AG04450 (cell line): Measurements from ENCODE around the gene PTS. TPM values are rescaled to one million over a fixed set of nuclear protein-coding genes. Genes with fewer than 3 reads are reported as not detected.

Source experiments
- CTCF ChIA-PET: fragments of 300-600, 350-600 bp; formaldehyde crosslinking; extraction: SDS; loops from one replicate; lab custom pipeline; 2022; ENCODE audit warnings: antibody characterized with exemption, inconsistent platforms; lab: Charles Lee
- POLR2A ChIA-PET: fragments of 350-600 bp; formaldehyde crosslinking; extraction: SDS; loops from one replicate; lab custom pipeline; 2021; ENCODE audit warnings: antibody characterized with exemption, inconsistent platforms; lab: Yijun Ruan, JAX
- DNase-seq: peaks from one replicate; pipeline ENCODE4 v3.0.0-alpha.2; 2011; ENCODE audit warnings: low read depth, low spot score
- H3K27ac ChIP-seq: one replicate; pipeline ENCODE4 v1.5.1; 2012; ENCODE audit warnings: low read depth, low read length, control low read depth
- H3K27me3 ChIP-seq: one replicate; pipeline ENCODE4 v1.6.0; 2012; ENCODE audit warnings: low read length; ENCODE audit not compliant: control insufficient read depth, insufficient read depth
- H3K4me3 ChIP-seq: 2 replicates; pipeline ENCODE4 v1.5.1; 2011; ENCODE audit warnings: mild to moderate bottlenecking, low read depth, low read length, control low read depth
- H3K9me3 ChIP-seq: 2 replicates; pipeline ENCODE4 v1.5.1; 2012; ENCODE audit warnings: low read length; ENCODE audit not compliant: control insufficient read depth, insufficient read depth
- polyA minus RNA-seq: library from RNA; depleted of rRNA, polyadenylated mRNA; stranded (reverse); fragments of >200 nt; gene quantifications from 2 replicates; pipeline ENCODE4 v1.2.3, GENCODE V29; 2011; rRNA and poly(A)+ RNA removed
- polyA plus RNA-seq: library from polyadenylated mRNA; depleted of rRNA; stranded (reverse); fragments of >200 nt; gene quantifications from 2 replicates; pipeline ENCODE4 v1.2.3, GENCODE V29; 2011; rRNA removed
- TF ChIP-seq, protein P1 (sequence below): IDR thresholded peaks from 2 replicates; pipeline ENCODE4 v1.5.1; 2011; ENCODE audit warnings: low read depth, low read length, control low read depth, inconsistent platforms

The PTS gene
- 40.5 and 55.9 TPM in 2 replicates for polyA plus RNA-seq
- 17.3 and 20.6 TPM in 2 replicates for polyA minus RNA-seq

DNA sequence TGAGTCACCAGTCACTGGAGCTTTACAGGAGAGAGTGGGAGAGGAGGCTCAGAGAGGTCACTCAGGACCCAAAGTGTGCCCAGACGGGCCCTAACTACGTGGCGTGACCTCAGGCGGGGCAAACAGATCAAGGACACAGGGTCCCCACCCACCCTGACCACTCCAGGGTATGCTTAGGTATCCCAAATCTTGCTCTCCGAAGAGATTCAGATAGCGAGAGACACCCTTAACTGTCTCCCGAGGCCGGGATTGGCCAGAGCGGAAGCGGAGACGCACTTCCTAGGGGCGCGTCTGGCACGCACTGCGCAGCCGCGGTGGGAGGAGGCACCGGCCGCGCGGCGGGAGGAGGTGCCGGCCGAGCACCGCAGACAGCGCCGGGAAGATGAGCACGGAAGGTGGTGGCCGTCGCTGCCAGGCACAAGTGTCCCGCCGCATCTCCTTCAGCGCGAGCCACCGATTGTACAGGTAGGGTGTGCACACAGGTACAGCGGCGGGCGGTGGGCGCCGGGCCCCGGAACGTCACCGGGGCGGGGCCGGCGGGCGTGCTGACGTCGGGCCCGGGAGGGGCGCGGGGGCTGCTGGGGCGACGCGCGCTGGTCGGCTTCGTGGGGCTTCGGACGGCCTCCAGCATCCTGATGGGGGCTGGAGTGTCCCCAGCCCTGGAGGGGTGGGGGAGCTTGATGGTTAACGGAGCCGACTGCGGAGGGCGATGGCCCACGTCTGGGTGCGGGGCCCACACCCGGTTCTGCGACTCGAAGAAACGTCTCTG lies at the start of gene PTS:
Gene PTS (plus strand): TSS at position 367 of the 769 bp plus-strand sequence. CDS start 16 bp downstream, at position 383.
- no peaks in the 10 kb centered on the region for H3K27me3 ChIP-seq
- peak within 1 kb of the TSS; percentile 81 for H3K4me3 ChIP-seq
- H3K9me3 ChIP-seq, result no peaks in the 10 kb centered on the region
- TF ChIP-seq, protein P1, sequence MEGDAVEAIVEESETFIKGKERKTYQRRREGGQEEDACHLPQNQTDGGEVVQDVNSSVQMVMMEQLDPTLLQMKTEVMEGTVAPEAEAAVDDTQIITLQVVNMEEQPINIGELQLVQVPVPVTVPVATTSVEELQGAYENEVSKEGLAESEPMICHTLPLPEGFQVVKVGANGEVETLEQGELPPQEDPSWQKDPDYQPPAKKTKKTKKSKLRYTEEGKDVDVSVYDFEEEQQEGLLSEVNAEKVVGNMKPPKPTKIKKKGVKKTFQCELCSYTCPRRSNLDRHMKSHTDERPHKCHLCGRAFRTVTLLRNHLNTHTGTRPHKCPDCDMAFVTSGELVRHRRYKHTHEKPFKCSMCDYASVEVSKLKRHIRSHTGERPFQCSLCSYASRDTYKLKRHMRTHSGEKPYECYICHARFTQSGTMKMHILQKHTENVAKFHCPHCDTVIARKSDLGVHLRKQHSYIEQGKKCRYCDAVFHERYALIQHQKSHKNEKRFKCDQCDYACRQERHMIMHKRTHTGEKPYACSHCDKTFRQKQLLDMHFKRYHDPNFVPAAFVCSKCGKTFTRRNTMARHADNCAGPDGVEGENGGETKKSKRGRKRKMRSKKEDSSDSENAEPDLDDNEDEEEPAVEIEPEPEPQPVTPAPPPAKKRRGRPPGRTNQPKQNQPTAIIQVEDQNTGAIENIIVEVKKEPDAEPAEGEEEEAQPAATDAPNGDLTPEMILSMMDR, result no peak
- no peak for DNase-seq
- peak within 1 kb of the TSS; percentile 95 for H3K27ac ChIP-seq
- CTCF ChIA-PET, result interaction anchor here (0.7 to 15.0 kb wide), 4 partner anchors 11 to 1064 kb away, joined by 3 to 711 read pairs (median 4); no protein-coding TSS in a partner anchor
- POLR2A ChIA-PET, result interaction anchor here (0.5 to 1.7 kb wide), 4 partner anchors 15 to 139 kb away, joined by 3 to 4 read pairs (median 3); no protein-coding TSS in a partner anchor

DNA sequence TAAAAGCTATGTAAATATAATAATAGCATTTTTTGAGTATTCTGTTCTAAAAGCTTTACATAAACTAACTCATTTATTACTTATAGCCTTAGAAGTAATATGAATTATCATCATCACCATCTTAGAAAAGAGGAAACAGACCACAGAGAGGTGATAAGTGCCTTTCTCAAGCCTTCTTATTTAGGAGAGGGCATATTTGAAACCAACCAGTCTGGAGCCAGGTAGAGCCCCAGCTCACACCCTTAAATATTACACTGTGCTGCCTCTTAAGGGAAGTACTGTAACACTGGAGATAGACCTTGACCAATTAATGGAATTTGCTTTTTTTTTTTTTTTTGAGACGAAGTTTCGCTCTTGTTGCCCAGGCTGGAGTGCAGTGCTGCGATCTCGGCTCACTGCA lies 48.6 kb upstream of the PTS start:
- no peak overlapping the region for H3K4me3 ChIP-seq
- no peaks in the 10 kb centered on the region for H3K27me3 ChIP-seq
- no peak overlapping the region for H3K27ac ChIP-seq
- ChIA-PET POLR2A (no interaction called here), CTCF (interaction anchor here (0.6 to 3.8 kb wide), 4 partner anchors 51 to 1112 kb away, joined by 3 to 35 read pairs (median 4); no protein-coding TSS in a partner anchor)
- no peak for DNase-seq
- H3K9me3 ChIP-seq, result no peaks in the 10 kb centered on the region; the same call in 1 of the 2 replicates
- TF ChIP-seq, protein P1, result no peak

DNA sequence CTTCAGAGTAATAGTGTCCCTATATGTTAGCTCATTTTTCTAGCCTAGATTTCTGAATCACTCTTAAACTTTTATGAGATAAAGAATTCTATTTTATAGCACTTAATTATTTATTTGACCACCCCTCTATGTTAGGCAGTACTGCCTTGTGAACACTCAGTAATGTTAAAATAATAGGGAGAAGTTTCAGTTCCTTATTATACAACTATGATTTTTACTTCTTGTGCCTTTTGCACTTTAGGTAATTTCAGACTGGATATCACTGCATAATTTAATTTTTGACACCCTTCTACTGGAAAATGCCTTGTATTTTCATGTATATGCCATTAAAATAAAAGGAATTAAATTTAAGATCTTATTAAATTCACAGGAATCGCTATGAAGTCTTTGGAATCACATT lies 47.8 kb upstream of the PTS start:
- H3K27me3 ChIP-seq, result no peaks in the 10 kb centered on the region
- no peaks in the 10 kb centered on the region; the same call in 1 of the 2 replicates for H3K9me3 ChIP-seq
- ChIA-PET POLR2A (no interaction called here), CTCF (interaction anchor here (0.7 to 3.8 kb wide), 4 partner anchors 40 to 102 kb away, joined by 3 to 35 read pairs (median 4); no protein-coding TSS in a partner anchor)
- no peak for DNase-seq
- no peak overlapping the region for H3K27ac ChIP-seq
- TF ChIP-seq, protein P1, result no peak
- H3K4me3 ChIP-seq, result no peak overlapping the region

DNA sequence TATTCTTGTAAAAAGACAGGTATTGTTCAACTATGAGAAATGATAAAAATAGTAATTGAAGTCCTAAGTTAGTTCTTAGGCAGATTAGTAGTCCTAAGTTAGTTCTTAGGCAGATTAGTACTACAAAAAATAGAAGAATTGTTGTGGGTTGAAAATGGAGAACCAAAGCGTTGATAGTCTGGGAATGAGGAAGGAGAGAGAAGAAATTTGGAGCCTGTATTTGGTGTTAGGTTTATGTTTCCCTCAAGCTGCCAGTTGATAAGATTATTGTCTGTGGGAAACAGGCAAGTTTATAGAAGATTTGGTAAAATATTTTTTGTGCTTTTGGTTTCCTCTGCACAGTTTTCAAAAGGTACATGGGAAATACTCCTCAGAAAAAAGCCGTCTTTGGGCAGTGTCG lies 47.3 kb upstream of the PTS start:
- H3K9me3 ChIP-seq, result no peaks in the 10 kb centered on the region; the same call in 1 of the 2 replicates
- TF ChIP-seq, protein P1, result no peak
- H3K27ac ChIP-seq, result no peak overlapping the region
- POLR2A ChIA-PET, result no interaction called here
- no peaks in the 10 kb centered on the region for H3K27me3 ChIP-seq
- CTCF ChIA-PET, result interaction anchor here (0.7 to 3.8 kb wide), 2 partner anchors 40 to 66 kb away, joined by 3 to 35 read pairs; no protein-coding TSS in a partner anchor
- H3K4me3 ChIP-seq, result no peak overlapping the region
- DNase-seq, result no peak

DNA sequence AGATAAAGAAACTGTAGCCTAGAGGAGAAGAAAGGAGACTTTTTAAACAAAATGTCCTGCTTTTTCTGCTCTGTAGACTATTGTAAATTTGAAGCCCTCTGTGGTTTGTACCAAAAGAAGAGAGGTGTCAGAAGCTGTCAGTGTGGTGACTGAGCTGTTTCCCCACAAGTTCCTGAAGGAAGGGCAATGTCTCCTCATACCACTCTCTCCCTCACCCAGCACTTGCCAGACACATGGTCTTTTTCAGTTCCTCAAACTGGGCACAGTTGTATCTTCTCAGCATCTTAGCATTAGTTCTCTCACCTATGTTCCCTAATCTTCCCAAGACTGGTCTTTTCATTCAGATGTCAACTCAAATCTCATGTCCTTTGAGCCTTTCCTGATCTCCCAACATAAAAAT lies 46.6 kb upstream of the PTS start:
- POLR2A ChIA-PET, result no interaction called here

More for the DNA sequence above, 46.6 kb upstream of the PTS start:
- no peak for DNase-seq
- Histone ChIP-seq H3K9me3 (no peaks in the 10 kb centered on the region; the same call in 1 of the 2 replicates), H3K27ac (no peak overlapping the region), H3K27me3 (no peaks in the 10 kb centered on the region), H3K4me3 (no peak overlapping the region)
- CTCF ChIA-PET, result no interaction called here
- TF ChIP-seq, protein P1, result no peak
